NCI-H2227 (cell line): ENCODE results near the gene ARHGAP26.

Experiments
- DNase-seq: peaks from one replicate; lab custom pipeline; 2025; ENCODE audit not compliant: unreplicated experiment; lab: John Stamatoyannopoulos, UW

The ARHGAP26 gene

GRCh38 chr5:143031781-143032580 is 261.8 kb downstream of the ARHGAP26 start:
- DNase-seq, result peak; percentile 57

GRCh38 chr5:143032581-143032836 is 262.3 kb downstream of the ARHGAP26 start:
- no peak for DNase-seq

GRCh38 chr5:143033535-143034250 is 263.5 kb downstream of the ARHGAP26 start:
- DNase-seq, result no peak

- DNase-seq, result no peak
These were observed 266.2 kb downstream of the ARHGAP26 start for GRCh38 chr5:143036146-143036927.

- DNase-seq, result peak; percentile 57
These were observed 266.9 kb downstream of the ARHGAP26 start for GRCh38 chr5:143037071-143037470.

- no peak for DNase-seq
These were observed 267.5 kb downstream of the ARHGAP26 start for GRCh38 chr5:143037708-143038107.

- DNase-seq, result no peak
These were observed 270.4 kb downstream of the ARHGAP26 start for GRCh38 chr5:143040622-143041021.

GRCh38 chr5:143041461-143041860 is 271.3 kb downstream of the ARHGAP26 start:
- no peak for DNase-seq

- no peak for DNase-seq
These were observed 272.0 kb downstream of the ARHGAP26 start for GRCh38 chr5:143041972-143042770.

- DNase-seq, result no peak
These were observed 274.1 kb downstream of the ARHGAP26 start for GRCh38 chr5:143044265-143044664.

- DNase-seq, result no peak
These were observed 274.9 kb downstream of the ARHGAP26 start for GRCh38 chr5:143045062-143045461.

GRCh38 chr5:143046314-143046713 is 276.1 kb downstream of the ARHGAP26 start:
- no peak for DNase-seq

- DNase-seq, result no peak
These were observed 276.9 kb downstream of the ARHGAP26 start for GRCh38 chr5:143047091-143047490.

- no peak for DNase-seq
These were observed 280.0 kb downstream of the ARHGAP26 start for GRCh38 chr5:143050183-143050582.

- DNase-seq, result peak; percentile 31
These were observed 281.3 kb downstream of the ARHGAP26 start for GRCh38 chr5:143051244-143052058.

GRCh38 chr5:143052967-143053682 is 282.9 kb downstream of the ARHGAP26 start:
- no peak for DNase-seq

GRCh38 chr5:143053780-143054179 is 283.6 kb downstream of the ARHGAP26 start:
- no peak for DNase-seq

- no peak for DNase-seq
These were observed 284.3 kb downstream of the ARHGAP26 start for GRCh38 chr5:143054480-143054941.

GRCh38 chr5:143055596-143056338 is 285.6 kb downstream of the ARHGAP26 start:
- DNase-seq, result no peak
